Stimulated activated CD4-positive, alpha-beta T cell treated with anti-CD3 and anti-CD28 coated beads, Interleukin-2, amount 100 ng/mL, for 24 hours (primary cell): Measurements from ENCODE around the gene MAZ.

Source experiments
- DNase-seq, 2 donors: peaks; one replicate each; pipeline ENCODE4 v3.0.0-alpha.2; 2020

MAZ gene

DNA sequence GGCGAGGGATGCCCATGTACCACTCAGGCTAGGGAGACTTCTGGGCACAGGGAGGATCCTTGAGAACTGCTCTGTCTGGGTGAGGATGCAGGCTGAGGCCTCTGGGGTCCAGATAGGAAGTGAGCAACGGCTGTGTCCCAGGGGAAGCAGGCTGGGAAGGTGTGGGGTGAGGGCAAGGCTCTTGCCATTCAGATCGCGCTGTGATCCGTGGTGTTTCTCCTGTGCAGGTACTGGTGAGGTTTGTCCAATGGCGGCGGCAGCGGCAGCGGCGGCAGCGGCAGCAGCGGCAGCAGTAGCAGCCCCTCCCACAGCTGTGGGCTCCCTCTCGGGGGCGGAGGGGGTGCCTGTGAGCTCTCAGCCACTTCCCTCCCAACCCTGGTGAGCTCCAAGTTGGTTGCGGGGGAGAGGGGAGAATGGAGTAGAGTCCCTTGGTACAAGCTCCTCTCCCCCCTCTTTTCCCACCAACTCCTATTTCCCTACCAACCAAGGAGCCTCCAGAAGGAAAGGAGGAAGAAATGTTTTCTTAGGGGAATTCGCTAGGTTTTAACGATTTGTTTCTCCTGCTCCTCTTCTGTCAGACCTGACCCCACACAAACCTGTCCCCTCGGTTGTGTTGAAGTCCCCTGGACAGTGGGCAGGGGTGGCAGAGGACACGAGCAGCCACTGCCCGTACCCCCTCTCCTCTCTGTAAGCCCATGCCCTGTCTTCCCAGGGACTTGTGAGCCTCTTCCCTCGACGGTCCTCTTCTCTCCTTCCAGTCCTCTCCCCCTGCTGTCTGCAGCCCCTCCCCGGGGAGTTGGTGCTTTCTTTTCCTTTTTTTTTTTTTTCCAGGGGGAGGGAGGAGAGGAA, 3.7 kb downstream of the MAZ start:
- DNase-seq: peak in 1 of 2 donors; percentile 46

DNA sequence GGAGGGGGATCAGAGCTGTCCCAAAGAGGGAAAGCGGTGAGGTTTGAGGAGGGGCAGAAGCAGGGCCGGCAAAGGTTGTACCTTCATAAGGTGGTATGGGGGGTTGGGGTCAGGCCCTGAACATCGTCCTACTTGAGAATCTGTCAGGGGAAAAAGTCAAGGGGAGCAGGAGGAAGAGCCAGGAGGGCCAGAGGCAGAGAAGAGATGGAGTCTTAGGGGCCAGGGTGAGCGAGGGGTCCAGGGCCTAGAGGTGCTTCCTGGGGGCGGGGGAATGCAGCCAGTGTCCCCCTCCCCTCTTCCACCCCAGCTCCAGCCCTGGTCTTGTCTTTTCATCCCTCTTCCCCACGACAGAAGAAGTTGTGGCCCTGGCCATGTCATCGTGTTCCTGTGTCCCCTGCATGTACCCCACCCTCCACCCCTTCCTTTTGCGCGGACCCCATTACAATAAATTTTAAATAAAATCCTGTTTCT, 4.4 kb downstream of the MAZ start:
- DNase-seq: no peak

GRCh38 chr16:29811170-29811895, 5.0 kb downstream of the MAZ start:
- peak; percentile 78 to 87 for DNase-seq

DNA sequence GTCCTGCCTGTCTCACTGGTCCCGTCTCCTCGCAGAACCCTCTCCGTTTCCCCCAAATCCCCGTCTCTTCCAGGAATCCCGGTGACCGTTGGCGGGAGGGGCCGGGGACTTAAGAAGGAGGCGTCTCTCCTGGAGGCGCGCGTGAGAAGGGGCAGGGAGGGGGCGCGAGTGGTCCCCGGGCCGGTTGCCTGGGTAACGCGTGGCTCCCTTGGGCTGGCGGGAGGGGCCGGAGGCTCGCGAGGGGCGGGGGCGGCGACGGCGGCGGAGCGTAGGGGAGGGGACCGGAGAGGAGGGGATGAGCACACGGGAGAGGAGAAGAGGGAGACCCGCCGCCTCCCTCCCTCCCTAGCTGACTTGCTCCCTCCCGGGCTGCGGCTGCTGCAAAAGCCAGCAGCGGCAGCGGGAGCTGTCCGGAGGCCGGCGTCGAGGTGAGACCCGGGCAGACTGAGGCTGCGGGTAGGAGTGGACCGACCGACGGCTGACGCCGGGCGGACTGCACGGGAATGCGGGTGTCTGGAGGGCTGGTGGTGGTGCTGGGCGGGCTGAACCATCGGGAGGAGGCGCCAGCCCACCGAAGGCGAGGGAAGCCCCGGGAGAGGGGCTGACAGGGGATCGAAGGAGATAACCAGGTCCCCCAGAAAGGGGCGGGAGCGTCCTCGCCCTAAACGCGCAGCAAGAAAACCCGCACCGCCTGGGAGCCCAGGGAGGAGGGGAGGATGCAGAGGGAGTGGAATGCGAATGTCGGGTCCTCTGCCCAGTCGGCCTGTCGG, 5.8 kb downstream of the MAZ start, which contains the start of gene PRRT2:
TSS of gene PRRT2 (plus strand) at position 298 of the 770 bp plus-strand sequence. CDS start 862 bp downstream, outside the sequence.
- peak; percentile 55 to 69 for DNase-seq

DNA sequence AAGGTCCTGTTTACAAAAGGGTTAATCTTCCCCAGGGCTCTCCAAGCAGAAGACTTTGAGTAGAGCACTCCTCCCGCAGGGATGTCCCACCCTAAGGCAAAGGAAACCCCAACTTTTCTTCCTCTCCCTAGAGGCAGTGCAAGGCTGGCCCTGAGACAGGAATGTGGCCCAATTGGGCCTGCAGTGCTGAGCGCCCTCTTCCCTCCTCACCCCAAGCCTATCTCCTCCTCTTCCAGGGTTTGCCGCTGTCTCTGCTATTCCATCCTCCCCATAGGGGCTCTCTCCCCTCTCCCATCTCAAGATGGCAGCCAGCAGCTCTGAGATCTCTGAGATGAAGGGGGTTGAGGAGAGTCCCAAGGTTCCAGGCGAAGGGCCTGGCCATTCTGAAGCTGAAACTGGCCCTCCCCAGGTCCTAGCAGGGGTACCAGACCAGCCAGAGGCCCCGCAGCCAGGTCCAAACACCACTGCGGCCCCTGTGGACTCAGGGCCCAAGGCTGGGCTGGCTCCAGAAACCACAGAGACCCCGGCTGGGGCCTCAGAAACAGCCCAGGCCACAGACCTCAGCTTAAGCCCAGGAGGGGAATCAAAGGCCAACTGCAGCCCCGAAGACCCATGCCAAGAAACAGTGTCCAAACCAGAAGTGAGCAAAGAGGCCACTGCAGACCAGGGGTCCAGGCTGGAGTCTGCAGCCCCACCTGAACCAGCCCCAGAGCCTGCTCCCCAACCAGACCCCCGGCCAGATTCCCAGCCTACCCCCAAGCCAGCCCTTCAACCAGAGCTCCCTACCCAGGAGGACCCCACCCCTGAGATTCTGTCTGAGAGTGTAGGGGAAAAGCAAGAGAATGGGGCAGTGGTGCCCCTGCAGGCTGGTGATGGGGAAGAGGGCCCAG, 6.7 kb downstream of the MAZ start:
- no peak for DNase-seq

DNA sequence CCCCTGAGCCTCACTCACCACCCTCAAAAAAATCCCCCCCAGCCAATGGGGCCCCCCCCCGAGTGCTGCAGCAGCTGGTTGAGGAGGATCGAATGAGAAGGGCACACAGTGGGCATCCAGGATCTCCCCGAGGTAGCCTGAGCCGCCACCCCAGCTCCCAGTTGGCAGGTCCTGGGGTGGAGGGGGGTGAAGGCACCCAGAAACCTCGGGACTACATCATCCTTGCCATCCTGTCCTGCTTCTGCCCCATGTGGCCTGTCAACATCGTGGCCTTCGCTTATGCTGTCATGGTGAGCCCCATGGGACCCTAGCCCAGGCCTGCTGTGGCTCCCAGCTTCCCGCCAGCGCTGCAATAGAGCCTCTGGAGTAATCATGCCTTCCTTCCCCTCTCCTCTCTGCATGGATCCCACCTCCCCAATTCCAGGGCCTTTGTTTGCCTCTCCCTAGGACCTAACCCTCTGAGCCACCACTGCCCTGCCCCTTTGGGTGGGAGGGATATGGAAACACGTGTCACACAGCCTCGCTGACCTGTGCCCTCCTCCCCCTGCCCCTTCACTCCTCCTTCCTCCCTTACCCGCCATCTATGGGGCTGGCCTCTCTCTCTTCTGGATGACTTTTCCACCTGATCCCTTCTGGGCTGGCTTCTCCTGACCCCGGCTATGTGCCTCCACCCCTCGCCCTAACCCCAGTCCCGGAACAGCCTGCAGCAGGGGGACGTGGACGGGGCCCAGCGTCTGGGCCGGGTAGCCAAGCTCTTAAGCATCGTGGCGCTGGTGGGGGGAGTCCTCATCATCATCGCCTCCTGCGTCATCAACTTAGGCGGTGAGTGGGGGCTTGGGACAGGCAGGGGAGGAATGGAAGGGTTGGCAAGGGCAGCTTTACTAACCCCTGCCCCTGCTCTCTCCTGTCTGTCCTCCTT, 7.6 kb downstream of the MAZ start:
- no peak for DNase-seq

DNA sequence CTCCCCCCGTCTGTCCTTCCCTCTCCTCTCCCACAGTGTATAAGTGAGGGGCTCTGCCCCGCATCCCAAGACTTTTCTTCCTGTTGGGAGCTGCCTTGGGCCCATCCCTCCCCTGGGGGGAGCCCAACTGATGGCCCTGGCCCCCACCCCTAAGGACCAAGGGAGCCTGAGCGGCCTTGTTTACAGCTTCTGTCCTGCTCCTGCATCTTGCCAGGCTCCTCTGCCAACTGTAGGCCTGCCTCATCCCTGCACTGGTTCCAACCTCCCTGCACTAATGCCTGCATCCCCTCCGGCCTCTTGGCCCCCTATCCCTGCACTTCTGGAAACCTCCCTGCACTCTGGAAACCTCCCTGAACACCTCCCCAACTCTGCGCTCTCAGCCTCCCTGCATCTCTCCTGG, 8.3 kb downstream of the MAZ start:
- no peak for DNase-seq

DNA sequence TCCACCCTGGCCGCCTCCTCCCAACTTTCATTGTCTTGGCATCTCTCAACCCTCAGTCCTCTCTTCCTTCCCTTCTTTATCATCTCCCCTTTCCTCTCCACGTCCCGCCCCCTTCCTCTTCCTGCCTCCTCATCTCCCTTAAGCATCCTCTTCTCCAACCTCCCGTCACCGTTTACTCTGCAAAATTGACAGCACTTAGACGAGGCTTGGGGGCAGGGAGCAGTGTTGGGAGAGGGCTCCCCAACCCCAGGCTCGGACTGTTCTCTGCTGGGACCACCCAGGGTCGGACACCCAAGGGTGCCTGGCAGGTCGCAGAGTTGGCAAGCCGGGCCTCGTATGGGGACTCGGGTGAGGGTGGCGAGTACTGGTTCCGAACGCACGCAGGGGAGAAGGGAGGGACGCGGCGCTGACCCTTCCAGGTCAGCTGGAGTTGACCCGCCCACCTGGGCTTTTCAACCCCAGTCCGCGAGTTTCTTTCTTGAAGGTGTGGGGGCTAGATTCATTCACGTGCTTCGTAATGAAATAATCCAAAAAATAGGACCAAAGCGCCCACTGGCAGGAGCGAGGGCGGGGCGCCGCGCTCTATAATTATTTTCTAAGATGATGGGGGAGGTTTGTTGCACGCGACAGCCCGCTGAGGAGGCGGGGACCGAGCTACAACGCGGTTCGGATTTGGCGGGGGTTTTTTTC, 8.8 kb downstream of the MAZ start:
- peak; percentile 63 to 71 for DNase-seq

GRCh38 chr16:29815793-29816693, 9.7 kb downstream of the MAZ start, which contains the start of gene PAGR1:
Gene PAGR1 (plus strand): TSS chr16:29816152. CDS start chr16:29816526, 374 bp downstream.
- DNase-seq: peak; percentile 98

DNA sequence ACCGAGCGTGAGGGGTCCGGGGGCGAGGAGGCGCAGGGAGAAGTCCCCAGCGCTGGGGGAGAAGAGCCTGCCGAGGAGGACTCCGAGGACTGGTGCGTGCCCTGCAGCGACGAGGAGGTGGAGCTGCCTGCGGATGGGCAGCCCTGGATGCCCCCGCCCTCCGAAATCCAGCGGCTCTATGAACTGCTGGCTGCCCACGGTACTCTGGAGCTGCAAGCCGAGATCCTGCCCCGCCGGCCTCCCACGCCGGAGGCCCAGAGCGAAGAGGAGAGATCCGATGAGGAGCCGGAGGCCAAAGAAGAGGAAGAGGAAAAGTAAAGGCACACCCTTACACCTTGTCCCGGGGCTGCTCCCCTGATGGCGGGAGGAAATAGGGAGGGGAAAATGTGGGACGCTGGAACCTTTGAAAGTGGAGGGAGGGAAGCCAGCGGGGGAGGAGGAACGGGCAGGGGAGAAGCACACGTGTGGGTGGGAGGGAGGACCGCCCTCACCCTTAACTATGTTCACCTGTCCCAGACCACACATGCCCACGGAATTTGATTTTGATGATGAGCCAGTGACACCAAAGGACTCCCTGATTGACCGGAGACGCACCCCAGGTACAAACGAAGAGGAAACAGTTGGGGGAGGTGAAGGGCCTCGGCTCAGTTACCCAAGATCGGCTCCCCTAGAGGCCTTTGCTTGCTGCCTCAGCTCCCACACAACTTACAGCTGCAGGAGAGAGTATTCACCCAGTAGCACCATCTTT, 10.5 kb downstream of the MAZ start:
- DNase-seq: peak; percentile 67 to 79

- no peak for DNase-seq
These were observed 11.8 kb downstream of the MAZ start for GRCh38 chr16:29818082-29818481.

DNA sequence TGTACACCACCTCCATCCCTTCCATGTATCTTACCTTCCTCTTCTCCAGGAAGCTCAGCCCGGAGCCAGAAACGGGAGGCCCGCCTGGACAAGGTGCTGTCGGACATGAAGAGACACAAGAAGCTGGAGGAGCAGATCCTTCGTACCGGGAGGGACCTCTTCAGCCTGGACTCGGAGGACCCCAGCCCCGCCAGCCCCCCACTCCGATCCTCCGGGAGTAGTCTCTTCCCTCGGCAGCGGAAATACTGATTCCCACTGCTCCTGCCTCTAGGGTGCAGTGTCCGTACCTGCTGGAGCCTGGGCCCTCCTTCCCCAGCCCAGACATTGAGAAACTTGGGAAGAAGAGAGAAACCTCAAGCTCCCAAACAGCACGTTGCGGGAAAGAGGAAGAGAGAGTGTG, 13.2 kb downstream of the MAZ start:
- no peak for DNase-seq

DNA sequence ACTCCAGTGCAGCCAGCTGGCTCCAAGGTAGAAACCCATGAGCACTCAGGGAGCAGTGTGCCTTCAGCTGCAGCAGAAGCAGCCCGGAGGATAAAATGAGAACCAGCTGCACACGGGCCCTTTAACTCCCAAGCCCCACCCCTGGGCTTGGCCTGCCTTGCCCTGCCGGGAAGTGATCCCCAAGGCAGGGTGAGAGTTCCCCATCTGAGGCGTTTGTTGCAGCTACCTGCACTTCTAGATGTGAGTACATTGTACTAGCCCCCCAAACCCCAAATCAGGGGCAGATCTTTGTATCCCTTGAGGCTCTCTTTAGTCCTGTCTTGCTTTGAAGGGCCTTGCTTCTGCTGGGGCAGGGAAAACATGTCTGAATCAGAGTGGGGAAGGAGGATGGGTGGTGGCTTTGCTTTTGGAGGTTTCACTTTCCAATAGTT, 14.0 kb downstream of the MAZ start, which contains the start of gene MVP:
TSS of gene MVP (plus strand) at position 192 of the 431 bp plus-strand sequence. CDS start 10,088 bp downstream, outside the sequence.
- peak; percentile 63 to 66 for DNase-seq

- DNase-seq: peak; percentile 54 to 60
These were observed 14.7 kb downstream of the MAZ start for GRCh38 chr16:29820730-29821642.

DNA sequence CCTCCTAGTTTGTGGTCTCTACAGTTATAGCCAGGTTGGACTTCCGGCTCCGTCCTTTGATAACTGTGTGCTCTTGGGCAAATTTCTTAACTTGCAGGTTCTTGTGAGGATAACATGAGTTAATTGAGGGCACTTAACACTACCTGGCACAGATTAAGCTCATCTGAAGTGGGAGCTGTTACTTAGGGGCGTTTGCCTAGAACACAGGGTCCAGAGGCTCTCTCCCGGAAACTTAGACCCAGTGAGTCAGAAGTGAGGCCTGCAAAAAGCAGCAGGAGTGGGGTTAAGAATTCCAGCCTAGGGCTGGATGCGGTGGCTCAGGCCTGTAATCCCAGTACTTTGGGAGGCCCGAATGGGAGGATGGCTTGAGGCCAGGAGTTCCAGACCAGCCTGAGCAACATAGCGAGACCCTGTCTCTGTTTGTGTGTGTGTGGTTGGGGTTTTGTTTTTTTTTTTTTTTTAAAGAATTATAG, 15.3 kb downstream of the MAZ start:
- DNase-seq: no peak

GRCh38 chr16:29824589-29825144, 18.3 kb downstream of the MAZ start:
- no peak for DNase-seq
